ENCODE measurements around the gene GRAMD2B. TPM values are rescaled to one million over a fixed set of nuclear protein-coding genes. Genes with fewer than 3 reads are reported as not detected.

Gene GRAMD2B
- total and polyA plus RNA-seq, 4 donors = 8.5 to 19.4 (median 14.9) TPM

DNA sequence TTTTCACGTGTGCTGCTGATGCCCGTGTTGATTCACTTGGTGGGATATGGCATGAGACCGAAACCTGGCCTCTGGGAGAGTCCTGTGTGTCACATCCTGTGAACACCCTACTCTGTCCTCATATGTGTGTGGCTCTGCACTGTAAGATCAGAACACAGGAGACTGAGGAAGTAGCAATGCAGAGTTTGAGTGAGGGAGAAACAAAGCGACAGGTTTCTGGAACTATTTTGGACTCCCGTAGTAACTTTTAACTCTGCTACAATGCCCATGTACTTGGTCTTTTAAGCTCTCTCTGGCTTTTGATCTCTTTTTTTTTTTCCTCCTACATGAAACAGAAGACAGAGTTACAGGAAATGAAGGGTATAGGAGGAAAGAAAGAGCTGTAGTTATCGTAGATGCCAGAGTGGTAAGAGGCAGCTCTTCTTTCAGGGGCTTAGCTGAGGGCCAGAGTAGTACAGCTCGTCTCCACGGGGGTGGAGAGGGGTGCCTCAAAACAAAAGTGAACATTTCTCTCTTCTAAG lies 26.6 kb downstream of the GRAMD2B start:
- Histone ChIP-seq H3K9ac (ENCODE audit: insufficient read depth in 1 of 2, low read length in 2 of 2) (no peak overlapping the region), H3K4me1 (ENCODE audit: control insufficient read depth in 5 of 5, insufficient read depth in 5 of 5, low read length in 5 of 5) (peaks cover 0 to 15% (median 4%) of the 10 kb centered on the region in 5 donors), H3K27me3 (ENCODE audit: control insufficient read depth in 3 of 3, insufficient read depth in 3 of 3, low read length in 2 of 3) (no peaks in the 10 kb centered on the region), H3K9me3 (ENCODE audit: control insufficient read depth in 4 of 4, insufficient read depth in 3 of 4, low read length in 3 of 4) (no peaks in the 10 kb centered on the region), H3K36me3 (ENCODE audit: control insufficient read depth in 4 of 4, insufficient read depth in 4 of 4, low read length in 4 of 4) (peaks cover 0 to 2% (median 1%) of the 10 kb centered on the region in 4 donors), H3K27ac (ENCODE audit: low read depth in 1 of 2, low read length in 1 of 2) (peak overlapping the region in 1 of 2 donors; percentile 69), H3K4me3 (no peak overlapping the region)
- TF ChIP-seq, protein P1, sequence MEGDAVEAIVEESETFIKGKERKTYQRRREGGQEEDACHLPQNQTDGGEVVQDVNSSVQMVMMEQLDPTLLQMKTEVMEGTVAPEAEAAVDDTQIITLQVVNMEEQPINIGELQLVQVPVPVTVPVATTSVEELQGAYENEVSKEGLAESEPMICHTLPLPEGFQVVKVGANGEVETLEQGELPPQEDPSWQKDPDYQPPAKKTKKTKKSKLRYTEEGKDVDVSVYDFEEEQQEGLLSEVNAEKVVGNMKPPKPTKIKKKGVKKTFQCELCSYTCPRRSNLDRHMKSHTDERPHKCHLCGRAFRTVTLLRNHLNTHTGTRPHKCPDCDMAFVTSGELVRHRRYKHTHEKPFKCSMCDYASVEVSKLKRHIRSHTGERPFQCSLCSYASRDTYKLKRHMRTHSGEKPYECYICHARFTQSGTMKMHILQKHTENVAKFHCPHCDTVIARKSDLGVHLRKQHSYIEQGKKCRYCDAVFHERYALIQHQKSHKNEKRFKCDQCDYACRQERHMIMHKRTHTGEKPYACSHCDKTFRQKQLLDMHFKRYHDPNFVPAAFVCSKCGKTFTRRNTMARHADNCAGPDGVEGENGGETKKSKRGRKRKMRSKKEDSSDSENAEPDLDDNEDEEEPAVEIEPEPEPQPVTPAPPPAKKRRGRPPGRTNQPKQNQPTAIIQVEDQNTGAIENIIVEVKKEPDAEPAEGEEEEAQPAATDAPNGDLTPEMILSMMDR (IDR thresholded peaks at IDR 0.05; ENCODE audit: control extremely low read depth, extremely low read depth) = no peak
- 37 to 45% methylated on average over 8 of the region's 8 CpGs for WGBS, 2 donors
- DNase-seq = peak in 2 of 3 donors; percentile 6 to 38
- no peak for ATAC-seq (ENCODE audit: insufficient read depth, low FRiP score)

DNA sequence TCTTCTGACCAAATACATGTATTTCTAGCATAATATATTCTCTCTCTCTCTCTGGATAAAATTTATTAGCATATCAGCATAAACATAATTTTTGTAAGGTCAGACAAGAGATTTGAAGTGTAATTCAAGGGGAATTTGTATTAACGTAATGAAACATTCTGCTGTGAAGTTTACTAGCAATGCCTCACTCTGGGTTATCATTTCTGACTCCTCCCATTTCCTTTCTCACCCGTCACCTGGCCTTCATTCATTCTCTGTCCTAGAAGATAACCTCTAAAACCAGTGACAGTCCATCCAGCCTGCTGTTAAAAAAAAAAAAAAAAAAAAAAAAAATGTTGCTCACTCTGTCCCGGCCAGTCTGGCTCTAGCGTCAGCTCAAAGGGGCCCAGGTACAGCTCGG lies 27.1 kb downstream of the GRAMD2B start:
- Histone ChIP-seq H3K9me3 (ENCODE audit: control insufficient read depth in 4 of 4, insufficient read depth in 3 of 4, low read length in 3 of 4) (no peaks in the 10 kb centered on the region), H3K4me3 (no peak overlapping the region), H3K9ac (ENCODE audit: insufficient read depth in 1 of 2, low read length in 2 of 2) (no peak overlapping the region), H3K4me1 (ENCODE audit: control insufficient read depth in 5 of 5, insufficient read depth in 5 of 5, low read length in 5 of 5) (peaks cover 0 to 15% (median 4%) of the 10 kb centered on the region in 5 donors), H3K27ac (ENCODE audit: low read depth in 1 of 2, low read length in 1 of 2) (no peak overlapping the region), H3K27me3 (ENCODE audit: control insufficient read depth in 3 of 3, insufficient read depth in 3 of 3, low read length in 2 of 3) (no peaks in the 10 kb centered on the region), H3K36me3 (ENCODE audit: control insufficient read depth in 4 of 4, insufficient read depth in 4 of 4, low read length in 4 of 4) (peaks cover 0 to 2% (median 1%) of the 10 kb centered on the region in 4 donors)
- ATAC-seq (ENCODE audit: insufficient read depth, low FRiP score) (no peak), DNase-seq (no peak)
- TF ChIP-seq, protein P1 (IDR thresholded peaks at IDR 0.05; ENCODE audit: control extremely low read depth, extremely low read depth) = no peak
- WGBS, 2 donors = 77 to 84% methylated on average over 5 of the region's 5 CpGs

DNA sequence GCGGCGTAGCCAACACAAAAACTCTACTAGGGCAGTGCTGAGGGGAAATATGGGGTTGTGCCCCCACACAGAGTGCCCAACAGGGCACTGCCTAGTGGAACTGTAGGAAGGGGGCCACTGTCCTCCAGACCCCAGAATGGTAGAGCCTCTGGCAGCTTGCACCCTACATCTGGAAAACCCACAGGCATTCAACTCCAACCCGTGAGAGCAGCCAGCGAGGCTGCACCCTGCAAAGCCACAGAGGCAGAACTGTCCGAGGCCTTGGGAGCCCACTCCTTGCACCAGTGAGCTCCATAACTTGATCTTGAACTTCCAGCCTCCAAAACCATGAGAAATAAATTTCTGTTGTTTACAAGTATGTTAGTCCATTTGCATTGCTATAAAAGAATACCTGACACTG lies 27.7 kb downstream of the GRAMD2B start:
- H3K9me3 ChIP-seq (ENCODE audit: control insufficient read depth in 4 of 4, insufficient read depth in 3 of 4, low read length in 3 of 4) = no peaks in the 10 kb centered on the region
- no peaks in the 10 kb centered on the region for H3K27me3 ChIP-seq (ENCODE audit: control insufficient read depth in 3 of 3, insufficient read depth in 3 of 3, low read length in 2 of 3)
- peaks cover 0 to 15% (median 4%) of the 10 kb centered on the region in 5 donors for H3K4me1 ChIP-seq (ENCODE audit: control insufficient read depth in 5 of 5, insufficient read depth in 5 of 5, low read length in 5 of 5)
- ATAC-seq (ENCODE audit: insufficient read depth, low FRiP score) = no peak
- peaks cover 0 to 2% (median 1%) of the 10 kb centered on the region in 4 donors for H3K36me3 ChIP-seq (ENCODE audit: control insufficient read depth in 4 of 4, insufficient read depth in 4 of 4, low read length in 4 of 4)
- H3K4me3 ChIP-seq = no peak overlapping the region
- DNase-seq = no peak
- 76 to 77% methylated on average over 5 of the region's 5 CpGs for WGBS, 2 donors
- H3K27ac ChIP-seq (ENCODE audit: low read depth in 1 of 2, low read length in 1 of 2) = no peak overlapping the region
- no peak overlapping the region for H3K9ac ChIP-seq (ENCODE audit: insufficient read depth in 1 of 2, low read length in 2 of 2)
- TF ChIP-seq, protein P1 (IDR thresholded peaks at IDR 0.05; ENCODE audit: control extremely low read depth, extremely low read depth) = no peak

DNA sequence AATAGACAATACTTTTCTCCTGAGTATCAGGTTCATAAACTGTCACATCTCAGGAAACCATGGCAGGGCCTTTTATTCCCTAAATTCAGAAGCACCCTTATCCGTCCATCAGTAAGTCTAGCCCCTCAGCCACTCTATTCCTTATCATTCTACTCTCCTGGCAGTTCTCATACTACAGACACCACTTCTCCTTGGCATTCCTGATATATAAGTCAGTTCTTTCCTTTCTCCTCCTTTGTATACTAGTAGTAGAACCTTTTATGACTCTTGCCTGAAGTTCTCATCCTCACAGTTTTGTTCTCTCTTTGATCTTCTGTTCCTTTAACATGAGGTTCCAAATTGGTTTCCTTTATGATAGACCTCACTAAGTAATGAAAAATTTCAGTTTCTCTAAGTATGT lies 29.3 kb downstream of the GRAMD2B start:
- WGBS, 2 donors = 79 to 97% methylated on average over 1 of the region's 1 CpG

More for the DNA sequence above, 29.3 kb downstream of the GRAMD2B start:
- Histone ChIP-seq H3K4me3 (no peak overlapping the region), H3K27ac (ENCODE audit: low read depth in 1 of 2, low read length in 1 of 2) (no peak overlapping the region), H3K27me3 (ENCODE audit: control insufficient read depth in 3 of 3, insufficient read depth in 3 of 3, low read length in 2 of 3) (no peaks in the 10 kb centered on the region), H3K4me1 (ENCODE audit: control insufficient read depth in 5 of 5, insufficient read depth in 5 of 5, low read length in 5 of 5) (peaks cover 0 to 9% (median 4%) of the 10 kb centered on the region in 5 donors), H3K36me3 (ENCODE audit: control insufficient read depth in 4 of 4, insufficient read depth in 4 of 4, low read length in 4 of 4) (peaks cover 0 to 2% (median 0%) of the 10 kb centered on the region in 4 donors), H3K9me3 (ENCODE audit: control insufficient read depth in 4 of 4, insufficient read depth in 3 of 4, low read length in 3 of 4) (no peaks in the 10 kb centered on the region), H3K9ac (ENCODE audit: insufficient read depth in 1 of 2, low read length in 2 of 2) (no peak overlapping the region)
- TF ChIP-seq, protein P1 (IDR thresholded peaks at IDR 0.05; ENCODE audit: control extremely low read depth, extremely low read depth) = no peak
- no peak for DNase-seq
- no peak for ATAC-seq (ENCODE audit: insufficient read depth, low FRiP score)
